ENCODE measurements around the gene B4GALNT4.
"Not testable (repeated sequence)": the region's sequence is repeated elsewhere in the genome, so short reads cannot be mapped to it uniquely, and the experiment has no call there.

The B4GALNT4 gene

DNA sequence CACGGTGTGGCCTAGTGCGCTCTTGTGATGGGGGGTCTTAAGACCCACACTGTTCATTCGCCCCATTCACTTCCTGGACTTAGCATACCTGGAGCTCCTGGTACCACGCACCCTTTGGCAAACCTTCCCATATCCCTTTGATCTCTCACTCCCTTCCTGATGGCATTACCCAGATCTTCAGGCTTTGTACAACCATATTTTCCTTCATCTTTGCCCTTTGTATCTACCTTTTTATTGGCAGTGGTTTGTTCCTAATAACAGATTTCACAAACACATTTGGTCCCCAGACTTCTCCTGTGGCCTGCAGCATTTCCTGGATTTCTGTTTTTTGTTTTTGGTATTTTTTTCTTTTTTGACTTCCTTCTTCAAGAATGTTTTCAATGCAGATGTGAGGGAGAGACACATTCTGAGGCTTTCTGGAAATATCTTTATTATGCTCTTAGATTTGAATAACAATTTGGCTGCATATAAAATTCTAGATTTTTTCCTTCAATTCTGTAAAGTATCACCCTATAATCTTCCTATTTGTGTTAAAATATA is 32.6 kb upstream of the B4GALNT4 start:
- no peak for DNase-seq

DNA sequence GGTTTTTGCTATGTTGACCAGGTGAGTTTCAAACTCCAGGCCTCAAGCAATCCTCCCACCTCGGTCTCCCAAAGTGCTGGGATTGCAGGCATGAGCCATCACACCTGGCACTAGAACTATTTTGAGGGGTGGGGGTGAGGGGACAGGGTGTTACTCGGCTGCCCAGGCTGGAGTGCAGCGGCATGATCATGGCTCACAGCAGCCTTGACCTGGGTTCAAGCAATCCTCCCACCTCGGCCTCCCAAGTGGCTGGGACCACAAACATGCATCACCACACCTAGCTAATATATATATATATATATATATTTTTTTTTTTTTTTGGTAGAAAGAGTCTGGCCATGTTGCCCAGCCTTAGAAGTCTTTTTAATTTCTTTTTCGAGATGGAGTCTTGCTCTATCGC is 31.6 kb upstream of the B4GALNT4 start:
- no peak for DNase-seq

GRCh38 chr11:339963-340362 is 29.3 kb upstream of the B4GALNT4 start:
- no peak for DNase-seq

DNA sequence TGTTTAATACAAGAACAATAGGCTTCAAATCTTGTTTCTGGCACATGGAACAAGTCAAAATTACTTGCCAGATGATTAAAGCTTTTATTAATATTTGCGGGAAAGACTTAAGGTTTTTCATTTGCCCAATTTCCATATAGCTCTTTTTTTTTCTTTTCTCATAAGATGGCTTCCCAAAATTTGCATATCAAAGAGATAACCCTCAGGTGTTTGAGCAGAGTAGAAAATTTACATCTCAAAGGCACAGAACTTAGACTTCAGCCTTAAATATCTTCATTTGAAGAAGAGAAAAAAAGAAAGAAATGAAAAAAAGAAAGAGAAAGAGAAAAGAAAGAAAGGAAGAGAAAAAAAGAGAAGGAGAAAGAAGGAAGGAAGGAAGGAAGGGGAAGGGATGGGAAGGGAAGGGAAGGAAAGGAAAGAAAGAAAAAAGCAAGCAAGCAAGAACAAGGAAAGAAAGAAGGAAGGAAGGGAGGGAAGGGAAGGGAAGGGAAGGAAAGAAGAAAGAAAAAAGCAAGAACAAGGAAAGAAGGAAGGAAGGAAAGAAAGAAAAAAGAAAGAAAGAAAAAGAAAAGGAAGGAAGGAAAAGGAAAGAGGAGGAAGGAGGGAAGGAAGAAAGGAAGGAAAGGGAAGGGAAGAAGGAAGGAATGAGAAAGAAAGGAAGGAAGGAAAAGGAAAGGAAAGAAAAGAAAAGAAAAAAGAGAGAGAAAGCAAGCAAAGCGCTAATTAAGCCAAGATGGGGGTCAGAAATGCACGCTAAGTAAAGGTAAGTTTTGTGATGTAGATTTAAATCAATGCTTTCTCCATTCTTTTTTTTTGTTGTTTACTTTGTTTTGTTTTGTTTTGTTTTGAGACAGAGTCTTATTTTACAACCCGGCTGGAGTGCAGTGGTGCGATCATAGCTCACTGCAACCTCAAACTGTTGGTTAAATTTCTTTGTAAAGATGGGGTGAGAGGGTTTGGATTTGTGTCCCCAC is 28.5 kb upstream of the B4GALNT4 start:
- DNase-seq = no peak

- DNase-seq = no peak
Observed at GRCh38 chr11:342328-342727, 27.0 kb upstream of the B4GALNT4 start.

DNA sequence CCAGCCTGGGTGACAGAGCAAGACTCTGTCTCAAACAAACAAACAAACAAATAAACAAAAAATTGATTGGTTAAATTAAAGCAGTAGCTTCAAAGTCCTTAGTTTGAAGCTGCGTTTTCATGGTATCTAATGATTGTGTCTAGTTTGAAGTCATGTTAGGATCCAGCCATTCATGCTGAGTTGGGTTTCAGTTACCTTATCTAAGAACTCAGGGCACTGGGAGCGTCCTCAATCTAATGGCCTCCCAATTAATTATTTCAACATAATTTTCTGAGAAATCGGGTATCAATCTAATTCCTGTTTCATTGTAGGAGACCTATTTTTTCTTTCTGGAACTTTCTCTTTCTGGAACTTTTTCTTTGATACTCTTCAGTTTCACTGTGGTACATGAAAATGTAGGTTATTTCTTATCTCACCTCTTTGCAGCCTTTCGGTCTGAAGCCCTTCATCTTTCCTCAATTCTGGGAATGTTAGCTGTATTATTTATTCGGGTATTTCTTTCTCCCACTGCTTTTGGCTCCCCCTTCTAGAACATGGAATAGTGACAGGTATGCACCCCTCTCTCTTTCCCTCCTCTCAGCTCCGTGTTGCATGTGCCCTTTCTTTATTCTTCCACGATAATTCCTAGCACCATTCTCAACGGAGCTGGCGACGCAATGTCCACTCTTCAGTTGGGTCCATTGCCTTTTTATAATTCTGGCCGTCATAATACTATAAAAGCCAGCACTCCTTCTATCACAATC is 24.3 kb upstream of the B4GALNT4 start:
- DNase-seq = no peak

DNA sequence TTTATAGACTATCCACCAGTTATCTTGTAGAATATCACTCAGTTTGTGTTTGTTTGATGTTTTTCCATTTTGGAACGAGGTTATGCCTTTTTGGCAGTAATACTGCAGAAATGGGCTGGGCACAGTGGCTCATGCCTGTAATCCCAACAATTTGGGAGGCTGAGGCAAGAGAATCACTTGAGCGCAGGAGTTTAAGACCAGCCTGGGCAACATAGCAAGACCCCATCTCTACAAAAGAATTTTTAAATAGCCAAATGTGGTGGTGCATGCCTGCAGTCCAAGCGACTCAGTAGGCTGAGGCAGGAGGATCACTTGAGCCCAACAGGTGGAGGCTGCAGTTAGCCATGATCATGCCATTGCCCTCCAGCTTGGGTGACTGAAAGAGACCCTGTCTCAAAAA is 22.8 kb upstream of the B4GALNT4 start:
- no peak for DNase-seq

GRCh38 chr11:349270-349954 is 19.9 kb upstream of the B4GALNT4 start:
- not testable (repeated sequence) for DNase-seq

DNA sequence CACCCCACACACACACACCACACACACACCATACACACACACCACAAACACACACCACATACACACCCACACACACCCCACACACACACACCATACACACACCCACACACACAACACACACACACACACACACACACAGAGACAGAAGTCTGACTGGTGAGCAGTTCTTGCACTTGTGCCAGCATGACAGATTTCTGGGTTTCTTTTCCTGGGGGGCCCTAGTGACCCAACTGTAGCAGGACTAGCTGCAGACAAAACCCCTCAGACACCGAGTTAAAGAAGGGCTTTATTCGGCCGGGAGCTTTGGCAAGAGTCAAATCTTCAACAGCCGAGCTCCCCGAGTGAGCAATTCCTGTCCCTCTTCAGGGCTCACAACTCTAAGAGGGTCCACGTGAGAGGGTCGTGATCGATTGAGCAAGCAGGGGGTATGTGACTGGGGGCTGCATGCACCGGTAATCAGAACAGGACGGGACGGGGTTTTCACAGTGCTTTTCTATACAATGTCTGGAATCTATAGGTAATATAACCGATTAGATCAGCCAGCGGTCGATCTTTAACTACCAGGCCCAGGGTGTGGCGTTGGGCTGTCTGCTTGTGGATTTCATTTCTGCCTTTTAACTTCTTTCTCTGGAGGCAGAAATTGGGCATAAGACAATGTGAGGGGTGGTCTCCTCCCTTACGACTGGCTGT is 19.1 kb upstream of the B4GALNT4 start:
- DNase-seq = not testable (repeated sequence)

DNA sequence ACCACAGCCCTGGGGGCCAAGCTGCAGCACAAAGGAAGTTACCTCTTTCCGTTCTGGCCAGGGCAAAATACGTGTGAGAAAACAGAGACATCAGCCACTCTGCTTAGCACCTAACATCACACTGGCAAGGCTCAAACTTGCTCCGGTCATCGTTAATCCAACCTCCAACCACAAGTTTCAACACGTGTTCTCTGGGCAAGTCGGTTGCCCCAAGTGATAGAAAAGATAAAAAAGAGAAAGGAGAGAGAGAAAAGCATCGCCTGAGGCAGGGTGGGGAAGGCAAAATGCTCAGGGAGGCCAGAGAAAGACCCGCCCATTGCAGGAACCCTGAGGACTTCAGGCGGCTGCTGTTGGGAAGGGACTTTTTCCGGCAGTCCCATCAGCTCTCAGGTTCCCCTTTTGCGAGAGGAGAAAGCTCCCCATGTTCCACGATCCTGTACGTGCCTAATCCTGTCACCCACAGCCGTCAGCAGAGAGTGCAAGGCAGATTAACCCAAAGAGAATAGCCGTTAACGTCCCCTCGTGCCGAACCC is 18.5 kb upstream of the B4GALNT4 start:
- DNase-seq = no peak

- DNase-seq = no peak
Observed at GRCh38 chr11:351411-351810, 17.9 kb upstream of the B4GALNT4 start.

- no peak for DNase-seq
Observed at GRCh38 chr11:352456-353031, 16.8 kb upstream of the B4GALNT4 start.

GRCh38 chr11:353179-353873 is 16.0 kb upstream of the B4GALNT4 start:
- no peak for DNase-seq

DNA sequence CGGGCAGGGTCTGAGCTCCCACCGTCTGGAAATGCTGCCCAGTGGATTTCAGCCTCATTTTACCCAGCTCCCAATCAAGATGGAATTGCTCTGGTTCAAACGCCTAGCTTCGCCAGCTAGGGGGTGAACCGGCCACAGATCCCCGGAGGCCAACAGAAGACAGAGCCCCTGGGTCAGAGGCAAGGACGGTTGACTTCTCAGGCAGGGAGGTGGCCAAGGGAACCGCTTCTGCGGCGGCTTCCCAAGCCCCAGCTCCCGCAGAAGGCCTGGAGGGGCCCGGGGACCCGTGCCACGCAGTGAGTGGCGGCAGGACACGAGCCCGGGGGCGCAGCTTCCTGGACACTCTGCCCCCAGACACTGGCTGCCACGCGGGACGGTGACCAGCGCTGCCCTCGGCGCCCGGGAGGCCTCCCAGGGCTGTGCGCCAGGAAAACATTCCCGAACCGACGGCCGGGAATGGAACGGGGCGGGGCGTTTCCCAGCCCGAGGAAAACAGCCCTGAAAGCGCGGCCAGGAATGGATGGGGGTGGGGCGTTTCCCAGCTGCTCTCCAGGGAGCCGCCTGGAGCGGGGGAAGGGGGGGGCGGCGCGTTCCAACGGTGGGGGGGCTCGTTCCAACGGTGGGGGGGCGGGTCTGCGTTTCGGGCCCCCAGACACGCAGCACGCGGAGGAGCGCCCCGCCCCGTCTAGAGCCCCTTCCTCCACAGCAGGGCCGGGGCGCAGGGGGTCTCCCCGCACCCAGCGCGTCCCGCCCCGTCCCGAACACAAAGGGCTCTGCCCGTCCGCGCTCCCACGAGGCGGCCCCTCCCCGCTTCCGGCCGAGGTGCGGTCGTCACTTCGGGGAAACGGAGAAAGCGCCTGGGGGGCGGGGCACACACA is 13.5 kb upstream of the B4GALNT4 start:
- DNase-seq = peak; percentile 80

GRCh38 chr11:356610-357009 is 12.7 kb upstream of the B4GALNT4 start:
- no peak for DNase-seq

DNA sequence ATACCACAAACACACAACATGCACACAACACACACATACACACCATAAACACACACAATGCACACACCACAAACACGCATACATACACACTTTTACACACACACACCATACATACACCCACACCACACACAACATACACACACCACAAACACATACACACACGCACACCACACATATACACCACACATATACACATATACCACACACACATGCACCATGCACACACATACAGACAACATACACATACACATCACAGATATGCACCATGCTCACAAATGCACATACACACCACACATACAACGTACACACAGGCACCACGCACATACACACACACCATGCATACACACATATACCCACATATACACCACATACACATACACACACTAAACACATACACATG is 11.7 kb upstream of the B4GALNT4 start:
- no peak for DNase-seq

GRCh38 chr11:358129-358800 is 11.0 kb upstream of the B4GALNT4 start:
- no peak for DNase-seq

- peak; percentile 46 for DNase-seq
Observed at GRCh38 chr11:359181-359714, 10.1 kb upstream of the B4GALNT4 start.
